NCI-H1092 treated with DMSO at 0.1 percent for 48 hours (cell line): ENCODE results near the gene SULT1B1.

ENCODE experiments used
- DNase-seq: peaks from one replicate; lab custom pipeline; 2025; lab: John Stamatoyannopoulos, UW

Gene SULT1B1

DNA sequence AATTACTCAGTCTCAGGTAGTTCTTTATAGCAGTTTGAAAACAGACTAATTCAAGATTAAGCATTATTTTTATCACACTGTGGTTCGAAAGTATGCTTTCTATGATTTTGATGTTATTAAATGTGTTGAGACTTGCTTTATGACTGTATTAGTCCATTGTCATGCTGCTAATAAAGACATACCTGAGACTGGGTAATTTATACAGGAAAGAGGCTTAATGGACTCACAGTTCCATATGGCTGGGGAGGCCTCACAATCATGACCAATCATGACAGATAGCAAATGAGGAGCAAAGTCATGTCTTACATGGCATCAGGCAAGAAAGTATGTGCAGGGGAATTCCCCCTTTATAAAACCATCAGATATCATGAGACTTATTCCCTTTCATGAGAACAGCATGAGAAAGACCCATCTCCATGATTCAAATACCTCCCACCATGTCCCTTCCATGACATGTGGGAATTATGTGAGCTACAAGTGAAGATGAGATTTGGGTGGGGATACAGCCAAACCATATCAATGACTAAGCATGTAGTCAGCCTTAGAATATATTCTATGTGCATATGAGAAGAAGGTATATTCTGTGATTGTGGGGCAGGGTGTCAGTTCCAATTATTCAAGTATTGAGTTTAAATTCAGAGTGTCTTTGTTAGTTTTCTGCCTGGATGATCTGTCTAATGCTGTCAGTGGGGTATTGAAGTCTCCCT lies 62.7 kb downstream of the SULT1B1 start:
- no peak for DNase-seq

DNA sequence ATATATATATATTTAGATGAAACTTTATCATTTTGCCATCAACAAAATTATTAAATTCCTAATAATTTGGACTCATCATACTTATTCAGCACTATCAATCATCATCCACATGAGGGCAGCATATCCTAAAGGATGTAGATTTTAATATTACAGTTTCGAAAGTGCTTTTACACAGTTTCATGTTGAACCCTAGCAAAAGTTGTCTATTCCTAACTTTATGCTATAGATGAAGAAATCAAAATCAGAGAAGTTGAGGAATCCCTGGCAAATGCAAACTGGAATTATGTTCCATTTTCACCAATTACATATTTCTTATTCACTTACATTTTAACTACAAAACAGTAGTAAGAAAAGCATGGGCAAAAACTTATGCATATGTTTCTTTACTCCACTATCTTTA lies 70.8 kb downstream of the SULT1B1 start:
- DNase-seq = peak; percentile 26

DNA sequence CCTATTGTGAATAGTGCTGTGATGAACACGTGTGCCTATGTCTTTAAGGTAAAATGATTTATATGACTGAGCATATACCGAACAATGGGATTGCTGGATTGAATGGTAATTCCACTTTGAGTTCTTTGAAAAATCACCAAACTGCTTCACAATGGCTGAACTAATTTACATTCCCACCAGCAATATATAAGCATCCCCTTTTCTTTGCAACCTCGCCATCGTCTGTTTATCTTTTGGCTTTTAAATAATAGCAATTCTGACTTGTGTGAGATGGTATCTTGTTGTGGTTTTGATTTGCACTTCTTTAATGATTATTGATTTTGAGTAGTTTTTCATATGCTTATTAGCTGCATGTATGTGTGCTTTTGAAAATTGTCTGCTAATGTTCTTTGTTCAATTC lies 75.6 kb downstream of the SULT1B1 start:
- no peak for DNase-seq
